Fibroblast of lung (primary cell): ENCODE data around the gene PXMP2.

Source experiments
- CTCF ChIP-seq, 2 donors: IDR thresholded peaks in 1 of 2; conservative IDR thresholded peaks in 1 of 2; 1 replicate in 1 of 2; 2 replicates in 1 of 2; pipeline ENCODE4 v1.5.1; 2011 to 2012; ENCODE audit warnings: low read length in 2 of 2, control low read depth in 1 of 2, inconsistent platforms in 1 of 2, low read depth in 1 of 2, mild to moderate bottlenecking in 1 of 2
- EZH2 ChIP-seq: IDR thresholded peaks from 2 replicates; pipeline ENCODE4 v1.5.1; 2012; ENCODE audit warnings: low read length, control low read depth, mild to moderate bottlenecking; ENCODE audit errors: missing control alignments

- no peak for TF ChIP-seq CTCF (conservative IDR thresholded peaks at IDR 0.05 in 1 of 2, IDR thresholded peaks at IDR 0.05 in 1 of 2; ENCODE audit: low read depth in 1 of 2, low read length in 2 of 2)
- no peak for TF ChIP-seq EZH2
Measured at GRCh38 chr12:132653567-132654290, 33.7 kb upstream of the PXMP2 start.
